Skeletal muscle satellite cell (primary cell): Measurements from ENCODE around the gene CNTN4.

Experiments used
- H3K27me3 ChIP-seq: 2 replicates; pipeline ENCODE4 v1.7.0; 2013; ENCODE audit warnings: low read length; ENCODE audit not compliant: control insufficient read depth, insufficient read depth
- H3K36me3 ChIP-seq: 2 replicates; pipeline ENCODE4 v1.7.0; 2013; ENCODE audit warnings: mild to moderate bottlenecking, control low read depth, low read length; ENCODE audit not compliant: insufficient read depth
- H3K4me1 ChIP-seq: 2 replicates; pipeline ENCODE4 v1.7.0; 2013; ENCODE audit warnings: low read length; ENCODE audit not compliant: control insufficient read depth, insufficient read depth
- H3K4me2 ChIP-seq: 2 replicates; pipeline ENCODE4 v1.7.0; 2013; ENCODE audit warnings: mild to moderate bottlenecking, low read length
- H3K4me3 ChIP-seq: 2 replicates; pipeline ENCODE4 v1.7.0; 2013; ENCODE audit warnings: low read length
- H3K9ac ChIP-seq: 2 replicates; pipeline ENCODE4 v1.7.0; 2013; ENCODE audit warnings: mild to moderate bottlenecking, low read depth, low read length, moderate library complexity
- H3K9me3 ChIP-seq: replicated peaks from 2 replicates; pipeline ENCODE4 v1.7.0; 2013; ENCODE audit warnings: mild to moderate bottlenecking, control low read depth, low read length

The CNTN4 gene

GRCh38 chr3:2713923-2714322 lies 615.3 kb downstream of the CNTN4 start:
- Histone ChIP-seq H3K4me1 (no peaks in the 10 kb centered on the region), H3K4me3 (no peak overlapping the region), H3K36me3 (no peaks in the 10 kb centered on the region), H3K4me2 (no peak overlapping the region), H3K9ac (no peak overlapping the region), H3K9me3 (peaks cover 5% of the 10 kb centered on the region), H3K27me3 (no peaks in the 10 kb centered on the region)

DNA sequence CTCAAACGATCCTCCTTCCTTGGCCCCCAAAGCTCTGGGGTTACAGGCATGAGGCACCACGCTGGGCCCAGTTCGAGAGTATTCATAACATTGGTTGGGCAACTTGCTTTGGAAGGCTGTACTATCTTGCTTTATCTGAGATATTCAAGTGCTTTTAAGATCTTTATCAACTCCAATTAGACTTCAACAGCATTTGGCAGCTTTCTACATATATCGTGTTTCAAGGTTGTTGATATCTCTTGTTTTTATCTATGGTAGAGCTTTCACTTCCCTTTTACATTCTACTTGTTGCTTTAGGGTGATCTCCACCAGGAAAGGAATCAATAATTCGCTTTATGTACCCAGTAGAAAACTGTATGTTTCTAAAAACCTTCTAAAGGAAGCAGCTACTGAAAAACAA lies 616.2 kb downstream of the CNTN4 start:
- peaks cover 5% of the 10 kb centered on the region for H3K9me3 ChIP-seq
- no peak overlapping the region for H3K4me3 ChIP-seq
- H3K9ac ChIP-seq, result no peak overlapping the region
- H3K36me3 ChIP-seq, result no peaks in the 10 kb centered on the region
- no peak overlapping the region for H3K4me2 ChIP-seq
- H3K4me1 ChIP-seq, result no peaks in the 10 kb centered on the region
- H3K27me3 ChIP-seq, result no peaks in the 10 kb centered on the region

DNA sequence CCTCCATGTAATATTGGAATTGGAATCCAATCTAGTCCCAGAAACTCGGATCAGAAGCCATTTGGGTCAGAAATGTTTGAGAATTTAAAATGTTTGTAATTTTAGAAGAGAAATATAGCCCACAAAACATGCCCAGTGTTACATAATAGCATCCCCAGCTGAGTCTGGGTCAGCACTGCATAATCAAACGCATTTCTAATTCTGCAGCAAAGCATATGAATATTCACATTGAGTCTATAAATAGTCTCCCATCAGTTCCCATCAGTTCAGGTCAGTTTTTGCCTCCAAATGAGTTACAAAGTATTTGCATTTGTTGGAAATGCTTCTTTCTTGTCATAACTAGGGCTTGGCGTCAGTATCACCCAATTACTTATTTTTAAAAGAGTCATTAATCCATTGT lies 628.4 kb downstream of the CNTN4 start:
- Histone ChIP-seq H3K4me2 (no peak overlapping the region), H3K4me3 (no peak overlapping the region), H3K9me3 (peaks cover 9% of the 10 kb centered on the region), H3K36me3 (no peaks in the 10 kb centered on the region), H3K4me1 (no peaks in the 10 kb centered on the region), H3K27me3 (no peaks in the 10 kb centered on the region), H3K9ac (no peak overlapping the region)

DNA sequence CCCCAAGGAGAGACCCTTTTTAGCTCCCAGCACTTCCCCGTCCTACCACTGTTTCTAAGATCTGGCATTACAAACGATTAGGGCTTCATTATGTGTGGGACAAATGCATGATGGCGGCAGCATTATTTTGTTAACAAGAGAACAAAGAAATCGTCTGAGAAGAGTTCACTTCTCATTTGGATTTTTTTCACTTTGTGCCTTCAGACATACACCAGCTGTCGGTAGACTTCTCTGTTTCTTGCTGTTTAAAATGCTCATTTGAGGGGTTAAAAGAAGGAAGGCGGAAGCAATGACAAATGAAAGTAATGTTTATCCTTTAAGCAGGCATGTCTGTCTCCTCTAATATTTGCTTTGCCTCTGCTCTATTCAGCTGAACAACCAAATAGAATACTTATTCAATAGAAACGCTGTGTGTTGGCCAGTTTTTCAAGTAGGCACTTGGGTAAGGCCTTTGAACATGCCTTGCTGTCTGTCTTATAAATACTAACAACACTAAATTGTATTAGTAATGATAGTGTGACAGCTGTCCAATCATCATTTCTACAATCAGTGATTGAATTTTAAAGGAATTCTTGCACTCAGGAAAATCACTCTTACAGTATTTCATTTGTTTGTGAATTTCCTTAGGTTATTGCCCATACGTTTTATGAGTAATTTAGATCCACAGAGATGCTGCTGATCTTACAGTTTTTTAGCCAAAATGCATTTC lies 629.1 kb downstream of the CNTN4 start:
- Histone ChIP-seq H3K27me3 (no peaks in the 10 kb centered on the region), H3K4me1 (no peaks in the 10 kb centered on the region), H3K9me3 (peaks cover 9% of the 10 kb centered on the region), H3K4me2 (no peak overlapping the region), H3K9ac (no peak overlapping the region), H3K36me3 (no peaks in the 10 kb centered on the region), H3K4me3 (no peak overlapping the region)

DNA sequence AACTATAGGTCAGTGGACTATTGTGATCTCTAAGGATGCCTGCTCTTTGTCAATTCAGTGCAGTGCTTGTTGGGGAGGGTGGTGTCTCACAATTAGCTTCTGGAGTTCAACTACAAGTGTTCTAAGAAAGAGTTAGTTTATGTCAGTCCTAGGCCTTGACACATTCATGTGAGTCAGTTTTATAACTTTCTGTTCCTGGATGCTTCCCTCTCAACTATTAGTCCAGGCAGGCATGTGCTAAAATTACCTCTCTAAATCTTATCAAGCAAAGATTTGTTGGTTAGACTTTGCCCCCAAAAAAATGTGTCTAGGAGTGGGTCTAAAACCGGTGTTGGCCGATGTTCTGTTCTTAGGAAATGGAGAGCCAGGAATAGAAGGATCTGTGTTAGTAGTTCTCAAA lies 633.2 kb downstream of the CNTN4 start:
- no peaks in the 10 kb centered on the region for H3K4me1 ChIP-seq
- no peaks in the 10 kb centered on the region for H3K36me3 ChIP-seq
- peaks cover 8% of the 10 kb centered on the region for H3K9me3 ChIP-seq
- no peak overlapping the region for H3K4me2 ChIP-seq
- no peaks in the 10 kb centered on the region for H3K27me3 ChIP-seq
- no peak overlapping the region for H3K9ac ChIP-seq
- H3K4me3 ChIP-seq, result no peak overlapping the region

GRCh38 chr3:2735392-2735894 lies 636.8 kb downstream of the CNTN4 start:
- H3K4me2 ChIP-seq, result no peak overlapping the region
- no peaks in the 10 kb centered on the region for H3K36me3 ChIP-seq
- H3K4me1 ChIP-seq, result no peaks in the 10 kb centered on the region
- no peak overlapping the region for H3K4me3 ChIP-seq
- no peak overlapping the region for H3K9ac ChIP-seq
- H3K27me3 ChIP-seq, result no peaks in the 10 kb centered on the region
- peaks cover 6% of the 10 kb centered on the region for H3K9me3 ChIP-seq

- H3K27me3 ChIP-seq, result no peaks in the 10 kb centered on the region
- no peak overlapping the region for H3K4me3 ChIP-seq
- H3K9ac ChIP-seq, result no peak overlapping the region
- no peak overlapping the region for H3K4me2 ChIP-seq
- H3K9me3 ChIP-seq, result no peaks in the 10 kb centered on the region
- no peaks in the 10 kb centered on the region for H3K36me3 ChIP-seq
- H3K4me1 ChIP-seq, result no peaks in the 10 kb centered on the region
Observed at GRCh38 chr3:2741516-2741915, 642.9 kb downstream of the CNTN4 start.

GRCh38 chr3:2765002-2765579 lies 666.4 kb downstream of the CNTN4 start:
- Histone ChIP-seq H3K4me3 (no peak overlapping the region), H3K9ac (no peak overlapping the region), H3K4me2 (no peak overlapping the region), H3K36me3 (no peaks in the 10 kb centered on the region), H3K27me3 (no peaks in the 10 kb centered on the region), H3K4me1 (no peaks in the 10 kb centered on the region), H3K9me3 (peaks cover 3% of the 10 kb centered on the region)

DNA sequence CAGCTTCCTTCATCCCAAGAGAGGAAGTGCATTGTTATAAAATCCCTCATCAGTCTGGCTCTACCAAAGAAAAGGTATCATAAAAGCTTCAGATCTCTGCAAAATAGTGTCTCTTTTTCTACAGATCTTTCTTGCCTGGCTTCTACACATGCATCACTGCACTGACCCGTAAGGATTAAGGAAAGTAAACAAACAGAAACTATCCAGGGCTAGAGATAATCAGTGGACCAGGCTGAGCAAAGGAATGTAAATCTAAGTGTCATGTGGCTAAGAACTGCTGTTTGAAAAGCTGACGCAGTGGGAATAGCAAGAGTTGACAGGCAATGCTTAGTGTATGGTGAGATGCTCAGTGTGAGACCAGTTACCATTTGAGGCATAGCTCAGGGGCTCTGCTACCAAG lies 671.8 kb downstream of the CNTN4 start:
- H3K4me3 ChIP-seq, result no peak overlapping the region
- no peaks in the 10 kb centered on the region for H3K36me3 ChIP-seq
- no peak overlapping the region for H3K4me2 ChIP-seq
- H3K27me3 ChIP-seq, result no peaks in the 10 kb centered on the region
- H3K9ac ChIP-seq, result no peak overlapping the region
- peaks cover 3% of the 10 kb centered on the region for H3K9me3 ChIP-seq
- H3K4me1 ChIP-seq, result no peaks in the 10 kb centered on the region

DNA sequence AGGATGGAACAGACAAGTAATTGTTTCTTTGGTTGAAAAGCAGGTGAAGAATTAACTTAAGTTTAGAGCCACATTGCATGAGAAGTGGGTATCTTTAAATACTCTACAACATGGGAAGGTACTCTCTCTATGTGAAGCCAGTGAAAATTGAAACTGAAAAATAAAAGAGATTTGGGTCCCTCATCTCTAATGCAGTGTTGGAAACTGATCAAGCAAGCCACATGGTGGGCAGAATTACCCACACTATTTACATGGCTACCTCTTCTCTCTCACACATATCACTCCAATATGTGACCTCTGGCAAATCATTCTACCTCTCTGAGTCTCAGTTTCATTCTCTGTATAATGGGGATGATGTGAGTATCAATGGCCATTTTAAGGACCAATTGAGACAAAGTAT lies 672.5 kb downstream of the CNTN4 start:
- Histone ChIP-seq H3K4me1 (no peaks in the 10 kb centered on the region), H3K4me2 (no peak overlapping the region), H3K9me3 (peaks cover 3% of the 10 kb centered on the region), H3K9ac (no peak overlapping the region), H3K27me3 (no peaks in the 10 kb centered on the region), H3K4me3 (no peak overlapping the region), H3K36me3 (no peaks in the 10 kb centered on the region)

GRCh38 chr3:2771741-2772140 lies 673.1 kb downstream of the CNTN4 start:
- Histone ChIP-seq H3K36me3 (no peaks in the 10 kb centered on the region), H3K4me3 (no peak overlapping the region), H3K9ac (no peak overlapping the region), H3K4me1 (no peaks in the 10 kb centered on the region), H3K4me2 (no peak overlapping the region), H3K27me3 (no peaks in the 10 kb centered on the region), H3K9me3 (peaks cover 3% of the 10 kb centered on the region)

DNA sequence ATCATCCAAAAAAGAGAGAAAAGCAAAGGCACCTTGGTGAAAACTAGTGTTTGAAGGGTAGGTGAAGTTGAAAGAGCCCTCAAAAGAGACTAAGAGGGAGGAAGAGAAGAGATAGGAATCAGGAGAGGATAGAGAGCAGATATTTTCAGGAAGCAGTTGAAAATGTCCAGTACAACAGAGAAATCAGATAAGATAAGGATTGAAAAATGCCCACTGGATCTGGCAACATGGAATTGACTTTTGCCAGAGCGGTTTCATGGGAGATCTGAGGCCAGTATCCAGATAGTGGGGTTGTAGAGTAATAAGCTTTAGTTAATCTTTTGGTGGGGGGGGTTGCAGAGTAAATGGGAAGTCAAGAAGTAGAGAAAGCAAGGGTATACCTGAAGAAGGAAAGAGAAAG lies 674.1 kb downstream of the CNTN4 start:
- Histone ChIP-seq H3K9me3 (no peaks in the 10 kb centered on the region), H3K4me1 (no peaks in the 10 kb centered on the region), H3K4me3 (no peak overlapping the region), H3K27me3 (no peaks in the 10 kb centered on the region), H3K4me2 (no peak overlapping the region), H3K9ac (no peak overlapping the region), H3K36me3 (no peaks in the 10 kb centered on the region)
